GM12878 (cell line): ENCODE data around the gene PTPRU. TPM values are rescaled to one million over a fixed set of nuclear protein-coding genes. Genes with fewer than 3 reads are reported as not detected.
"Not testable (repeated sequence)": the region's sequence is repeated elsewhere in the genome, so short reads cannot be mapped to it uniquely, and the experiment has no call there.

Experiments
- ATAC-seq: fragments of 200-7000 bp; cut with Tn5 transposase; 3 replicates; pipeline ENCODE4 v1.9.1; 2020; ENCODE audit warnings: mild to moderate bottlenecking, moderate library complexity
- BruUV-seq: library from RNA; stranded (reverse); fragments of 400-500 nt; replicated peaks from 2 replicates; lab custom pipeline; 2021; lab: Mats Ljungman, UMichigan
- CTCF ChIA-PET: fragments of 300-600 bp; sonication (Branson Sonifier 250); formaldehyde crosslinking; extraction: SDS; loops from one replicate; lab custom pipeline; 2021; ENCODE audit warnings: inconsistent platforms; lab: Yijun Ruan, JAX
- POLR2A ChIA-PET: fragments of 350-600 bp; formaldehyde crosslinking; extraction: SDS; loops from one replicate; lab custom pipeline; 2021; ENCODE audit warnings: inconsistent platforms; lab: Charles Lee
- RAD21 ChIA-PET: fragments of 300-600 bp; sonication (Branson Sonifier 250); formaldehyde crosslinking; loops from one replicate; lab custom pipeline; 2023; ENCODE audit warnings: antibody characterized with exemption; ENCODE audit not compliant: unreplicated experiment; lab: Charles Lee
- SMC1A ChIA-PET: fragments of 300-600 bp; sonication (Branson Sonifier 250); formaldehyde crosslinking; loops from one replicate; lab custom pipeline; 2023; ENCODE audit not compliant: unreplicated experiment, uncharacterized antibody; lab: Charles Lee
- DNase-seq: peaks from one replicate; pipeline ENCODE4 v3.0.0-alpha.2; 2011; ENCODE audit warnings: low read depth, low spot score
- FAIRE-seq: peaks from 3 replicates; lab custom pipeline; 2011; peaks lifted over from hg19 to GRCh38; lab: Jason Lieb, UNC
- H2AFZ ChIP-seq: 2 replicates; pipeline ENCODE4 v1.6.0; 2011; ENCODE audit warnings: low read depth, low read length, control low read depth; ENCODE audit not compliant: control insufficient read depth
- H3K27ac ChIP-seq: 2 replicates; pipeline ENCODE4 v1.5.1; 2011; ENCODE audit warnings: control low read depth; ENCODE audit not compliant: control insufficient read depth, insufficient read depth
- H3K27me3 ChIP-seq, 2 experiments: replicated peaks in 1 of 2; 2 replicates each; pipeline versions ENCODE4 v1.6.0 to v1.6.1; 2011; ENCODE audit warnings: low read length in 1 of 2; ENCODE audit not compliant: control insufficient read depth in 2 of 2, insufficient read depth in 2 of 2
- H3K36me3 ChIP-seq, 2 experiments: 2 replicates each; pipeline ENCODE4 v1.5.1; 2011; ENCODE audit warnings: low read length in 1 of 2; ENCODE audit not compliant: control insufficient read depth in 2 of 2, insufficient read depth in 2 of 2
- H3K4me1 ChIP-seq: 2 replicates; pipeline ENCODE4 v1.6.1; 2011; ENCODE audit warnings: mild to moderate bottlenecking, low read length, moderate library complexity, mixed read lengths; ENCODE audit not compliant: control insufficient read depth, insufficient read depth
- H3K4me2 ChIP-seq: 2 replicates; pipeline ENCODE4 v1.6.0; 2011; ENCODE audit warnings: control low read depth; ENCODE audit not compliant: control insufficient read depth, insufficient read depth
- H3K4me3 ChIP-seq: fragments of 200-600 bp; sonication (generic); 2 replicates; pipeline ENCODE4 v1.5.1; 2016
- H3K79me2 ChIP-seq: 2 replicates; pipeline ENCODE4 v1.6.0; 2011; ENCODE audit warnings: low read length; ENCODE audit not compliant: control insufficient read depth, insufficient read depth
- H3K9ac ChIP-seq: 2 replicates; pipeline ENCODE4 v1.8.0; 2011; ENCODE audit warnings: low read length, control low read depth, mixed read lengths; ENCODE audit not compliant: control insufficient read depth, insufficient read depth
- H3K9me3 ChIP-seq: replicated peaks from 3 replicates; pipeline ENCODE4 v1.5.1; 2011; ENCODE audit warnings: mild to moderate bottlenecking, low read length; ENCODE audit not compliant: control insufficient read depth, insufficient read depth
- H4K20me1 ChIP-seq: 2 replicates; pipeline ENCODE4 v1.6.0; 2011; ENCODE audit not compliant: control insufficient read depth, insufficient read depth
- ETV6 ChIP-seq, 2 experiments: fragments of 450-650 bp in 1 of 2; IDR thresholded peaks in 1 of 2; conservative IDR thresholded peaks in 1 of 2; 2 replicates each; pipeline ENCODE4 v1.6.1; 2014; ENCODE audit warnings: antibody characterized with exemption in 1 of 2, borderline replicate concordance in 1 of 2, low read depth in 1 of 2, mild to moderate bottlenecking in 1 of 2, moderate library complexity in 1 of 2
- EZH2 ChIP-seq: IDR thresholded peaks from 2 replicates; pipeline ENCODE4 v1.6.1; 2012; ENCODE audit warnings: low read depth, mild to moderate bottlenecking, control low read depth, inconsistent platforms, low read length, borderline replicate concordance; ENCODE audit not compliant: control insufficient read depth
- SIX5 ChIP-seq: IDR thresholded peaks from 2 replicates; pipeline ENCODE4 v1.6.1; 2011; ENCODE audit warnings: mild to moderate bottlenecking, low read depth, low read length, moderate library complexity; ENCODE audit not compliant: severe bottlenecking
- STAT3 ChIP-seq: IDR thresholded peaks from 2 replicates; pipeline ENCODE4 v1.6.1; 2011; ENCODE audit warnings: low read depth, low read length, improper control_type of control experiment
- ZNF24 ChIP-seq: fragments of 450-650 bp; IDR thresholded peaks from 2 replicates; pipeline ENCODE4 v1.6.1; 2017; ENCODE audit warnings: antibody characterized with exemption, mild to moderate bottlenecking
- WGBS: methylation state at CpG from one replicate; pipeline ENCODE4 v1.1.6; 2016; ENCODE audit warnings: low lambda C conversion rate; ENCODE audit not compliant: insufficient replicate concordance, insufficient coverage; ENCODE audit errors: missing lambda C conversion rate; 5-methylcytosine and 5-hydroxymethylcytosine counted together
- in situ Hi-C: fragments of 300-500 bp; cut with MboI; formaldehyde crosslinking; loops from 9 replicates; pipeline ENCODE4 v1.14.3; 2018; ENCODE audit warnings: mixed read lengths
- intact Hi-C: fragments of 100-400 bp; cut with micrococcal nuclease; formaldehyde crosslinking; loops from one replicate; pipeline ENCODE4 v1.14.2; 2022; ENCODE audit not compliant: unreplicated experiment
- polyA plus RNA-seq, 11 experiments: library from polyadenylated mRNA; depleted of rRNA in 4 of 11; unstranded in 6 of 11; stranded (reverse) in 5 of 11; fragments of >200 nt; fragmentation: Nextera tagmentation in 4 of 11; fragmentation: Illumina TruSeq in 1 of 11; extraction: Ambion mirVana in 4 of 11; extraction: Trizol in 1 of 11; gene quantifications; 1 replicate in 1 of 11; 2 replicates in 10 of 11; pipeline versions ENCODE4 v1.2.1 to v1.2.3, GENCODE V29; 2011 to 2016; ENCODE audit warnings: inconsistent platforms in 2 of 11, missing spikeins in 2 of 11, low read depth in 1 of 11
- total RNA-seq, 4 experiments: library from RNA; depleted of rRNA in 3 of 4; stranded (reverse); fragments of >200 nt in 3 of 4; fragmentation: Illumina TruSeq in 1 of 4; extraction: Trizol in 1 of 4; gene quantifications; 2 replicates each; pipeline versions ENCODE4 v1.2.1 to v1.2.3, GENCODE V29; 2013 to 2021
- TF ChIP-seq, protein P1 (sequence below): fragments of 450-650 bp; formaldehyde crosslinking; IDR thresholded peaks from 2 replicates; pipeline ENCODE4 v1.4.0; 2020; ENCODE audit warnings: mild to moderate bottlenecking, moderate library complexity
- TF ChIP-seq, protein P2 (sequence below): fragments of 450-650 bp; conservative IDR thresholded peaks from 2 replicates; pipeline ENCODE4 v1.6.1; 2017; ENCODE audit warnings: mild to moderate bottlenecking, moderate library complexity
- TF ChIP-seq, protein P3 (sequence below): fragments of 450-650 bp; IDR thresholded peaks from 2 replicates; pipeline ENCODE4 v1.6.1; 2016; ENCODE audit warnings: mild to moderate bottlenecking
- TF ChIP-seq, protein P4 (sequence below), 3 experiments: IDR thresholded peaks in 2 of 3; conservative IDR thresholded peaks in 1 of 3; 2 replicates each; pipeline ENCODE4 v1.5.1; 2011; ENCODE audit warnings: low read depth in 3 of 3, low read length in 3 of 3, mild to moderate bottlenecking in 3 of 3, control low read depth in 2 of 3, moderate library complexity in 2 of 3, inconsistent platforms in 1 of 3, mixed read lengths in 1 of 3; ENCODE audit not compliant: control insufficient read depth in 2 of 3, insufficient read depth in 1 of 3; ENCODE audit errors: extremely low read depth in 1 of 3

PTPRU gene
- total and polyA plus RNA-seq, 10 of the 15 experiments (the other 5 are each of a cell fraction or from before 2014, with no cell fraction given), result 0.04 to 2.5 (median 0.73) TPM

DNA sequence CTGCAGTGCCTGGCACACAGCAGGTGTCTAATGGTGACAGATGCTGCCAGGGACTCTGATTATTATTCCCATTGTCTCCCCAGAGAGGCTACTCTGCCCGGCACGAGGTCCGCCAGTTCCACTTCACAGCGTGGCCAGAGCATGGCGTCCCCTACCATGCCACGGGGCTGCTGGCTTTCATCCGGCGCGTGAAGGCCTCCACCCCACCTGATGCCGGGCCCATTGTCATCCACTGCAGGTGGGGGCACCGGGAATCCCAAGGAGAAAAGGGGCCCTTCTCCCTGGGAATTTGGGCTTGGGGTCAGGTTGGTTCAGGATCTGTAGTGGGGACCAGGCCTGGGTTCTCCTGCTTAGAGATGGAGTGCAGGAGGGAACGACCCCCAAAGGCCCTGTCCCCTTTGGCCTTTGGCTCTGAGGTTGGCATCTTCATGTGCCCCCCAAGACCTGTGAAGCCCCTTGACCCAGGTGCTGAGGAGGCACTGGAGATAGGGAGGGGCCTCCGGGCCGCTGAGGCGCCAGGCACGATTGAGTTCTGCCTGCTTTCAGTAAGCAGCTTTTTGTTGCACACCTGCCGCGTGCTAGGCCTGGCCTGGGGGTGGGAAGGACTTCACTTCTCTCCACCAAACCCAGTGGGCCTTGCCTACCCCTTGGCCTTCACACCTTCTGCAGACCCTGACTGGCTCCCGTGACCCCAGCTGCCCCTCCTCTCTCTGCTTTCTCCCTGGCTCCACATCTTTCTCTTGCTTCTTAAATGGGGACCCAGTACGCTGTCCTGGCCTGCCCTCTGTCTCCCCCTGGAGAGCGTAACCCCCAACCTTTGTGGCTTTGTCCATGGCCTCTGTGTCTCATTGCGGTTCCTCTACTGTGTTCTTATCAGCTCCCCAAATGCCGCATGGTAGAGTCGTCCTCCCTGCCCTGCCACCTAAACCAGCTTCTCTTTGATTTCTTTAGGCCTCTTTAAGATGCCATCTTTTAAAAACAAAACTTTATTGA is 76.4 kb downstream of the PTPRU start (continued):
- TF ChIP-seq, protein P1, sequence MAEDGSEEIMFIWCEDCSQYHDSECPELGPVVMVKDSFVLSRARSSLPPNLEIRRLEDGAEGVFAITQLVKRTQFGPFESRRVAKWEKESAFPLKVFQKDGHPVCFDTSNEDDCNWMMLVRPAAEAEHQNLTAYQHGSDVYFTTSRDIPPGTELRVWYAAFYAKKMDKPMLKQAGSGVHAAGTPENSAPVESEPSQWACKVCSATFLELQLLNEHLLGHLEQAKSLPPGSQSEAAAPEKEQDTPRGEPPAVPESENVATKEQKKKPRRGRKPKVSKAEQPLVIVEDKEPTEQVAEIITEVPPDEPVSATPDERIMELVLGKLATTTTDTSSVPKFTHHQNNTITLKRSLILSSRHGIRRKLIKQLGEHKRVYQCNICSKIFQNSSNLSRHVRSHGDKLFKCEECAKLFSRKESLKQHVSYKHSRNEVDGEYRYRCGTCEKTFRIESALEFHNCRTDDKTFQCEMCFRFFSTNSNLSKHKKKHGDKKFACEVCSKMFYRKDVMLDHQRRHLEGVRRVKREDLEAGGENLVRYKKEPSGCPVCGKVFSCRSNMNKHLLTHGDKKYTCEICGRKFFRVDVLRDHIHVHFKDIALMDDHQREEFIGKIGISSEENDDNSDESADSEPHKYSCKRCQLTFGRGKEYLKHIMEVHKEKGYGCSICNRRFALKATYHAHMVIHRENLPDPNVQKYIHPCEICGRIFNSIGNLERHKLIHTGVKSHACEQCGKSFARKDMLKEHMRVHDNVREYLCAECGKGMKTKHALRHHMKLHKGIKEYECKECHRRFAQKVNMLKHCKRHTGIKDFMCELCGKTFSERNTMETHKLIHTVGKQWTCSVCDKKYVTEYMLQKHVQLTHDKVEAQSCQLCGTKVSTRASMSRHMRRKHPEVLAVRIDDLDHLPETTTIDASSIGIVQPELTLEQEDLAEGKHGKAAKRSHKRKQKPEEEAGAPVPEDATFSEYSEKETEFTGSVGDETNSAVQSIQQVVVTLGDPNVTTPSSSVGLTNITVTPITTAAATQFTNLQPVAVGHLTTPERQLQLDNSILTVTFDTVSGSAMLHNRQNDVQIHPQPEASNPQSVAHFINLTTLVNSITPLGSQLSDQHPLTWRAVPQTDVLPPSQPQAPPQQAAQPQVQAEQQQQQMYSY, result no peak
- TF ChIP-seq EZH2, result no peak
- TF ChIP-seq, protein P2, sequence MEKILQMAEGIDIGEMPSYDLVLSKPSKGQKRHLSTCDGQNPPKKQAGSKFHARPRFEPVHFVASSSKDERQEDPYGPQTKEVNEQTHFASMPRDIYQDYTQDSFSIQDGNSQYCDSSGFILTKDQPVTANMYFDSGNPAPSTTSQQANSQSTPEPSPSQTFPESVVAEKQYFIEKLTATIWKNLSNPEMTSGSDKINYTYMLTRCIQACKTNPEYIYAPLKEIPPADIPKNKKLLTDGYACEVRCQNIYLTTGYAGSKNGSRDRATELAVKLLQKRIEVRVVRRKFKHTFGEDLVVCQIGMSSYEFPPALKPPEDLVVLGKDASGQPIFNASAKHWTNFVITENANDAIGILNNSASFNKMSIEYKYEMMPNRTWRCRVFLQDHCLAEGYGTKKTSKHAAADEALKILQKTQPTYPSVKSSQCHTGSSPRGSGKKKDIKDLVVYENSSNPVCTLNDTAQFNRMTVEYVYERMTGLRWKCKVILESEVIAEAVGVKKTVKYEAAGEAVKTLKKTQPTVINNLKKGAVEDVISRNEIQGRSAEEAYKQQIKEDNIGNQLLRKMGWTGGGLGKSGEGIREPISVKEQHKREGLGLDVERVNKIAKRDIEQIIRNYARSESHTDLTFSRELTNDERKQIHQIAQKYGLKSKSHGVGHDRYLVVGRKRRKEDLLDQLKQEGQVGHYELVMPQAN, result no peak
- TF ChIP-seq STAT3, result no peak
- TF ChIP-seq, protein P3, sequence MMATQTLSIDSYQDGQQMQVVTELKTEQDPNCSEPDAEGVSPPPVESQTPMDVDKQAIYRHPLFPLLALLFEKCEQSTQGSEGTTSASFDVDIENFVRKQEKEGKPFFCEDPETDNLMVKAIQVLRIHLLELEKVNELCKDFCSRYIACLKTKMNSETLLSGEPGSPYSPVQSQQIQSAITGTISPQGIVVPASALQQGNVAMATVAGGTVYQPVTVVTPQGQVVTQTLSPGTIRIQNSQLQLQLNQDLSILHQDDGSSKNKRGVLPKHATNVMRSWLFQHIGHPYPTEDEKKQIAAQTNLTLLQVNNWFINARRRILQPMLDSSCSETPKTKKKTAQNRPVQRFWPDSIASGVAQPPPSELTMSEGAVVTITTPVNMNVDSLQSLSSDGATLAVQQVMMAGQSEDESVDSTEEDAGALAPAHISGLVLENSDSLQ, result no peak
- TF ChIP-seq ZNF24, result no peak
- no peak for TF ChIP-seq SIX5
- TF ChIP-seq, protein P4, sequence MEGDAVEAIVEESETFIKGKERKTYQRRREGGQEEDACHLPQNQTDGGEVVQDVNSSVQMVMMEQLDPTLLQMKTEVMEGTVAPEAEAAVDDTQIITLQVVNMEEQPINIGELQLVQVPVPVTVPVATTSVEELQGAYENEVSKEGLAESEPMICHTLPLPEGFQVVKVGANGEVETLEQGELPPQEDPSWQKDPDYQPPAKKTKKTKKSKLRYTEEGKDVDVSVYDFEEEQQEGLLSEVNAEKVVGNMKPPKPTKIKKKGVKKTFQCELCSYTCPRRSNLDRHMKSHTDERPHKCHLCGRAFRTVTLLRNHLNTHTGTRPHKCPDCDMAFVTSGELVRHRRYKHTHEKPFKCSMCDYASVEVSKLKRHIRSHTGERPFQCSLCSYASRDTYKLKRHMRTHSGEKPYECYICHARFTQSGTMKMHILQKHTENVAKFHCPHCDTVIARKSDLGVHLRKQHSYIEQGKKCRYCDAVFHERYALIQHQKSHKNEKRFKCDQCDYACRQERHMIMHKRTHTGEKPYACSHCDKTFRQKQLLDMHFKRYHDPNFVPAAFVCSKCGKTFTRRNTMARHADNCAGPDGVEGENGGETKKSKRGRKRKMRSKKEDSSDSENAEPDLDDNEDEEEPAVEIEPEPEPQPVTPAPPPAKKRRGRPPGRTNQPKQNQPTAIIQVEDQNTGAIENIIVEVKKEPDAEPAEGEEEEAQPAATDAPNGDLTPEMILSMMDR (IDR thresholded peaks at IDR 0.05 in 2 of 3, conservative IDR thresholded peaks at IDR 0.05 in 1 of 3; ENCODE audit: control insufficient read depth in 2 of 3, extremely low read depth in 1 of 3, insufficient read depth in 1 of 3, low read depth in 3 of 3, low read length in 3 of 3), result no peak
- TF ChIP-seq ETV6 (conservative IDR thresholded peaks at IDR 0.05 in 1 of 2, IDR thresholded peaks at IDR 0.05 in 1 of 2; ENCODE audit: borderline replicate concordance in 1 of 2, low read depth in 1 of 2), result no peak

DNA sequence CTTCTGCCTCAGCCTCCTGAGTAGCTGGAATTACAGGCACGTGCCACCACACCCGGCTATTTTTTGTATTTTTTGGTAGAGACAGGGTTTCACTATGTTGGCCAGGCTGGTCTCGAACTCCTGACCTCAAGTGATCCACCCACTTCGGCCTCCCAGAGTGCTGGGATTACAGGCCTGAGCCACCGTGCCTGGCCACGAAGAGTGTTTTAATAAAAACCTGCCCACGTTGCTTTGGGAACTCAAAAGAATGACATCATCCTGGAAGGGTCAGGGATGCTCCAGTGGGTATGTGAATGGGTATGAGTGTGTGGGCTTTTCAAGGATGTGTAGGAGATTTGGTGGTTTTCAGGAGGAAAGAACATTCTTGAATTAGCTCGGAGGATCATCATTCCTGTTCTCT is 78.4 kb downstream of the PTPRU start:
- CTCF ChIA-PET, H3K4me1 ChIP-seq, H3K4me3 ChIP-seq, BruUV-seq, H3K36me3 ChIP-seq, DNase-seq, H3K27ac ChIP-seq, RAD21 ChIA-PET, intact Hi-C loops, FAIRE-seq, H3K9ac ChIP-seq, SMC1A ChIA-PET, H3K4me2 ChIP-seq, H3K27me3 ChIP-seq, H3K9me3 ChIP-seq, H4K20me1 ChIP-seq, ATAC-seq, in situ Hi-C loops, H2AFZ ChIP-seq, POLR2A ChIA-PET, H3K79me2 ChIP-seq: not testable (repeated sequence)
- 10% methylated on average over 8 of the region's 8 CpGs for WGBS
